Astrocyte (in vitro differentiated cells and primary cell): ENCODE results near the gene LTB4R. TPM values are rescaled to one million over a fixed set of nuclear protein-coding genes. Genes with fewer than 3 reads are reported as not detected.

ENCODE experiments used
- DNase-seq: peaks from one replicate; pipeline ENCODE4 v3.0.0-alpha.2; 2010; ENCODE audit warnings: low read depth
- FAIRE-seq: peaks from 2 replicates; lab custom pipeline; 2011; peaks lifted over from hg19 to GRCh38; lab: Jason Lieb, UNC
- H2AFZ ChIP-seq: 2 replicates; pipeline ENCODE4 v1.6.0; 2012; ENCODE audit warnings: low read depth, low read length, inconsistent platforms
- H3K27ac ChIP-seq: 2 replicates; pipeline ENCODE4 v1.5.1; 2011; ENCODE audit warnings: low read depth, low read length, inconsistent platforms
- H3K27me3 ChIP-seq: 2 replicates; pipeline ENCODE4 v1.6.0; 2011; ENCODE audit warnings: low read length, inconsistent platforms; ENCODE audit not compliant: insufficient read depth
- H3K36me3 ChIP-seq: 2 replicates; pipeline ENCODE4 v1.5.1; 2011; ENCODE audit warnings: low read length, inconsistent platforms; ENCODE audit not compliant: insufficient read depth
- H3K4me1 ChIP-seq: 2 replicates; pipeline ENCODE4 v1.5.1; 2011; ENCODE audit warnings: low read length, inconsistent platforms; ENCODE audit not compliant: insufficient read depth
- H3K4me2 ChIP-seq: 2 replicates; pipeline ENCODE4 v1.6.0; 2012; ENCODE audit warnings: low read length, inconsistent platforms
- H3K4me3 ChIP-seq: 2 replicates; pipeline ENCODE4 v1.5.1; 2011; ENCODE audit warnings: low read depth, mild to moderate bottlenecking, low read length, inconsistent platforms; ENCODE audit not compliant: insufficient read depth
- H3K79me2 ChIP-seq: 2 replicates; pipeline ENCODE4 v1.6.0; 2012; ENCODE audit warnings: mild to moderate bottlenecking, low read length, inconsistent platforms; ENCODE audit not compliant: insufficient read depth
- H3K9ac ChIP-seq: 2 replicates; pipeline ENCODE4 v1.6.0; 2012; ENCODE audit warnings: mild to moderate bottlenecking, low read length, inconsistent platforms
- H3K9me3 ChIP-seq: 2 replicates; pipeline ENCODE4 v1.5.1; 2012; ENCODE audit warnings: low read depth, mild to moderate bottlenecking, low read length, inconsistent platforms; ENCODE audit not compliant: insufficient read depth
- H4K20me1 ChIP-seq: 2 replicates; pipeline ENCODE4 v1.6.0; 2012; ENCODE audit warnings: low read length, inconsistent platforms; ENCODE audit not compliant: insufficient read depth
- H3K27ac Mint-ChIP-seq: one replicate; pipeline ENCODE4 v1.8.0; 2021; ENCODE audit warnings: mild to moderate bottlenecking, mixed read lengths; ENCODE audit not compliant: unreplicated experiment
- H3K27me3 Mint-ChIP-seq: one replicate; pipeline ENCODE4 v1.8.0; 2021; ENCODE audit warnings: low read depth, mixed read lengths; ENCODE audit not compliant: unreplicated experiment
- H3K36me3 Mint-ChIP-seq: one replicate; pipeline ENCODE4 v1.8.0; 2021; ENCODE audit warnings: low read depth, mixed read lengths; ENCODE audit not compliant: unreplicated experiment
- H3K4me1 Mint-ChIP-seq: one replicate; pipeline ENCODE4 v1.8.0; 2021; ENCODE audit warnings: low read depth, mixed read lengths; ENCODE audit not compliant: unreplicated experiment
- H3K4me3 Mint-ChIP-seq: one replicate; pipeline ENCODE4 v1.8.0; 2021; ENCODE audit warnings: mild to moderate bottlenecking, moderate library complexity, mixed read lengths; ENCODE audit not compliant: unreplicated experiment
- H3K9me3 Mint-ChIP-seq: one replicate; pipeline ENCODE4 v1.8.0; 2021; ENCODE audit warnings: mild to moderate bottlenecking, mixed read lengths; ENCODE audit not compliant: unreplicated experiment
- CTCF ChIP-seq: IDR thresholded peaks from 2 replicates; pipeline ENCODE4 v1.5.1; 2011; ENCODE audit warnings: low read depth, mild to moderate bottlenecking, inconsistent platforms, low read length, moderate library complexity; ENCODE audit not compliant: insufficient read depth
- EZH2 ChIP-seq: IDR thresholded peaks from 2 replicates; pipeline ENCODE4 v1.6.1; 2012; ENCODE audit warnings: mild to moderate bottlenecking, low read length, inconsistent platforms; ENCODE audit not compliant: insufficient read depth
- total RNA-seq: library from RNA; stranded (reverse); gene quantifications from 2 replicates; pipeline ENCODE4 v1.2.1, GENCODE V29; 2021

LTB4R gene
- total RNA-seq, 1 donor from 2014 or later, result 5.5 TPM

DNA sequence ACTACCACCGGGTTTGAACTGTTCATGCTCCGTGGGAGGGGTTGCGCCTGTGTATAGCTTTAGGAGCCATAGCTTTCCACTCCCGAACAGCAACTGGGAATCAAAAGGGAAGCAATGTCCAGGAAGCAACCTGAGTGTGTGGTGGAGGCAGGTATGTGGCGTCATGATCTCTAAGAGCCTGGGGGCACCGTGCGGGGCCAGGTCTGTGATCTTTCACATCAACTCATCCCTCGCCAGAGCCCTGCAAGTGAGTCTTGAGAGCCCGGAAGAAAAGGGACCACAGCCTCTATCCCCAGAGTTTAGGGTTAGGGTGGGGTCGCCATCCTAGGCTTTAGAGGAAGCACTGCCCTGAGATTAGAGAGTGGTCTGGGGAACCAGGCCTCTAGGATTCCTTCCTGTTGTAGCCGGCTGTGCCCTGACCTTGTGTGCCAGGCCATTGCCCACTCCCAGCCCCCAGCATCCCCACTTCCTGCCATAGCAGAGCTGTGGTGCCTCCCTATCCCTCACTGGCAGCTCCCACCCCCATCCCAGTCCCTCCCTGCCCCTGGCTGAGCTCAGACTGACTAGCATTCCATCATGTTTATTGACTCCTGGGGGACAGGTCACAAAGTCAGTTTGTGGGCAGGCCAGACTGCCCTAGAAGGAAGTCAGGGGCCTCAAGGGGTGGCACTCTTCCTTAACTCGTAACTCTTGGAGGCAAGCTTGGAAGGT is 24.3 kb downstream of the LTB4R start:
- Histone ChIP-seq H3K36me3 (no peaks in the 10 kb centered on the region), H3K4me3 (no peak overlapping the region), H2AFZ (no peak overlapping the region), H3K79me2 (no peaks in the 10 kb centered on the region), H3K4me2 (no peak overlapping the region), H3K27ac (no peak overlapping the region), H3K9ac (no peak overlapping the region), H3K27me3 (peaks cover 64% of the 10 kb centered on the region), H3K9me3 (no peaks in the 10 kb centered on the region), H3K4me1 (peaks cover 16% of the 10 kb centered on the region), H4K20me1 (no peaks in the 10 kb centered on the region)
- H3K27me3 Mint-ChIP-seq, result peaks cover 79% of the 10 kb centered on the region
- TF ChIP-seq EZH2 (no peak), CTCF (no peak)
- H3K36me3 Mint-ChIP-seq, result peaks cover 2% of the 10 kb centered on the region
- FAIRE-seq, result no peak
- peaks cover 10% of the 10 kb centered on the region for H3K9me3 Mint-ChIP-seq
- no peaks in the 10 kb centered on the region for H3K4me1 Mint-ChIP-seq
- DNase-seq, result no peak
- H3K27ac Mint-ChIP-seq, result no peak overlapping the region
- H3K4me3 Mint-ChIP-seq, result peak overlapping the region; percentile 34

- H3K27ac Mint-ChIP-seq, result no peak overlapping the region
- DNase-seq (no peak), FAIRE-seq (no peak)
- peaks cover 66% of the 10 kb centered on the region for H3K27me3 ChIP-seq
- no peaks in the 10 kb centered on the region for H3K36me3 ChIP-seq
- no peaks in the 10 kb centered on the region for H3K9me3 ChIP-seq
- H4K20me1 ChIP-seq, result no peaks in the 10 kb centered on the region
- no peak overlapping the region for H2AFZ ChIP-seq
- no peak overlapping the region for H3K4me2 ChIP-seq
- peaks cover 15% of the 10 kb centered on the region for H3K4me1 ChIP-seq
- no peak overlapping the region for H3K9ac ChIP-seq
- H3K9me3 Mint-ChIP-seq, result peaks cover 10% of the 10 kb centered on the region
- H3K27me3 Mint-ChIP-seq, result peaks cover 81% of the 10 kb centered on the region
- no peak for TF ChIP-seq CTCF
- no peak for TF ChIP-seq EZH2
- no peak overlapping the region for H3K27ac ChIP-seq
- no peaks in the 10 kb centered on the region for H3K4me1 Mint-ChIP-seq
- no peak overlapping the region for H3K4me3 ChIP-seq
- peaks cover 2% of the 10 kb centered on the region for H3K36me3 Mint-ChIP-seq
- H3K4me3 Mint-ChIP-seq, result no peak overlapping the region
- H3K79me2 ChIP-seq, result no peaks in the 10 kb centered on the region
These were observed 26.0 kb downstream of the LTB4R start for GRCh38 chr14:24337144-24337823.

DNA sequence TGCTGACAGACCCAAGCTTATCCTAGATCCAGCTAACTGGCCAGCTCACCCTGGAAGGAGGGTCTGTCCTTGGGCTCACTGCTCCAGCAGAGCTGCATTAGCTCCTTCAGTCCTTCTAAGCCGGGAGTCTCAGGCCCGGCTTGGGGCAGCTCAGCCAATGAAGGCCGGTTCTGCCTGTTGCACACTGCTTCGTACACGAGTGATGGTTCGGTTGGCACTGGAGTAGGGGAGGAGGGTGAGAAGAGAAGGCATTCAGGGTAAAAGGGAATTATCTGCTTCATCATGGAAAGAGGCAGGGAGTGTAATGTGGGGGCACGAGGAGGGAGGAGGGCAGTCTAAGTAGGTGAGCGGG is 26.5 kb downstream of the LTB4R start:
- Mint-ChIP-seq H3K9me3 (peaks cover 10% of the 10 kb centered on the region), H3K4me1 (no peaks in the 10 kb centered on the region), H3K27me3 (peaks cover 84% of the 10 kb centered on the region), H3K4me3 (no peak overlapping the region), H3K36me3 (peaks cover 2% of the 10 kb centered on the region), H3K27ac (no peak overlapping the region)
- H3K27me3 ChIP-seq, result peaks cover 64% of the 10 kb centered on the region
- H2AFZ ChIP-seq, result no peak overlapping the region
- H3K4me2 ChIP-seq, result no peak overlapping the region
- no peak overlapping the region for H3K4me3 ChIP-seq
- no peak for FAIRE-seq
- H4K20me1 ChIP-seq, result no peaks in the 10 kb centered on the region
- H3K27ac ChIP-seq, result no peak overlapping the region
- H3K4me1 ChIP-seq, result peaks cover 9% of the 10 kb centered on the region
- no peak for DNase-seq
- H3K36me3 ChIP-seq, result no peaks in the 10 kb centered on the region
- H3K9ac ChIP-seq, result no peak overlapping the region
- H3K9me3 ChIP-seq, result no peaks in the 10 kb centered on the region
- no peak for TF ChIP-seq CTCF
- TF ChIP-seq EZH2, result no peak
- H3K79me2 ChIP-seq, result no peaks in the 10 kb centered on the region
